Endothelial cell of umbilical vein (primary cell): Measurements from ENCODE around the gene LHFPL2. TPM values are rescaled to one million over a fixed set of nuclear protein-coding genes. Genes with fewer than 3 reads are reported as not detected.

Experiments
- BruUV-seq: library from RNA; stranded (reverse); fragments of 400-500 nt; replicated peaks from 2 replicates; lab custom pipeline; 2021; lab: Mats Ljungman, UMichigan
- CTCF ChIA-PET: fragments of 300-600, 350-600 bp; sonication (Branson Sonifier 250); formaldehyde crosslinking; loops from one replicate; lab custom pipeline; 2021; ENCODE audit warnings: antibody characterized with exemption, inconsistent platforms; lab: Charles Lee
- POLR2A ChIA-PET: fragments of 300-600, 350-600 bp; sonication (Branson Sonifier 250); formaldehyde crosslinking; loops from one replicate; lab custom pipeline; 2021; ENCODE audit warnings: antibody characterized with exemption, inconsistent platforms; lab: Charles Lee
- DNase-seq: peaks from one replicate; pipeline ENCODE4 v3.0.0-alpha.2; 2011; ENCODE audit warnings: low read depth, low spot score
- FAIRE-seq: peaks from 2 replicates; lab custom pipeline; 2011; peaks lifted over from hg19 to GRCh38; lab: Jason Lieb, UNC
- H2AFZ ChIP-seq: 2 replicates; pipeline ENCODE4 v1.6.0; 2012; ENCODE audit warnings: low read depth, low read length, control low read depth, inconsistent platforms
- H3K27ac ChIP-seq: 2 replicates; pipeline ENCODE4 v1.5.1; 2011; ENCODE audit warnings: low read depth, mild to moderate bottlenecking, control low read depth, low read length, moderate library complexity; ENCODE audit not compliant: insufficient read depth
- H3K27me3 ChIP-seq, 2 experiments: 2 replicates each; pipeline versions ENCODE4 v1.6.0 to v1.6.1; 2011; ENCODE audit warnings: low read length in 2 of 2, mixed read lengths in 1 of 2; ENCODE audit not compliant: control insufficient read depth in 2 of 2, insufficient read depth in 2 of 2
- H3K36me3 ChIP-seq, 2 experiments: 2 replicates in 1 of 2; 3 replicates in 1 of 2; pipeline ENCODE4 v1.5.1; 2011; ENCODE audit warnings: low read length in 2 of 2, mild to moderate bottlenecking in 1 of 2, moderate library complexity in 1 of 2; ENCODE audit not compliant: control insufficient read depth in 2 of 2, insufficient read depth in 2 of 2; ENCODE audit errors: extremely low read depth in 1 of 2
- H3K4me1 ChIP-seq: 3 replicates; pipeline ENCODE4 v1.5.1; 2011; ENCODE audit warnings: mild to moderate bottlenecking, low read length; ENCODE audit not compliant: control insufficient read depth, insufficient read depth; ENCODE audit errors: extremely low read depth
- H3K4me2 ChIP-seq: 2 replicates; pipeline ENCODE4 v1.6.1; 2011; ENCODE audit warnings: low read length, control low read depth, mixed read lengths; ENCODE audit not compliant: insufficient read depth
- H3K4me3 ChIP-seq, 3 experiments: fragments of 200-600 bp in 1 of 3; sonication (generic), shearing (Covaris generic) in 1 of 3; replicated peaks in 1 of 3; 2 replicates each; pipeline ENCODE4 v1.5.1; 2011 to 2016; ENCODE audit warnings: control low read depth in 3 of 3, low read length in 3 of 3, mild to moderate bottlenecking in 2 of 3, inconsistent platforms in 1 of 3, low read depth in 1 of 3, moderate library complexity in 1 of 3; ENCODE audit not compliant: insufficient read depth in 1 of 3
- H3K79me2 ChIP-seq: 2 replicates; pipeline ENCODE4 v1.6.0; 2012; ENCODE audit warnings: low read length, inconsistent platforms; ENCODE audit not compliant: control insufficient read depth, insufficient read depth
- H3K9ac ChIP-seq: replicated peaks from 2 replicates; pipeline ENCODE3; 2011; ENCODE audit warnings: low read length, control low read depth; ENCODE audit not compliant: insufficient read depth; ENCODE audit errors: extremely low read depth
- H3K9me1 ChIP-seq: replicated peaks from 3 replicates; pipeline ENCODE4 v1.6.0; 2011; ENCODE audit warnings: mild to moderate bottlenecking, low read length; ENCODE audit not compliant: control insufficient read depth, insufficient read depth; ENCODE audit errors: extremely low read depth
- H3K9me3 ChIP-seq: replicated peaks from 2 replicates; pipeline ENCODE4 v1.5.1; 2012; ENCODE audit warnings: low read length, inconsistent platforms; ENCODE audit not compliant: control insufficient read depth, insufficient read depth
- H4K20me1 ChIP-seq: replicated peaks from 2 replicates; pipeline ENCODE3; 2011; ENCODE audit warnings: mild to moderate bottlenecking, low read length; ENCODE audit not compliant: control insufficient read depth, insufficient read depth; ENCODE audit errors: extremely low read depth
- CTCF ChIP-seq, 2 donors: IDR thresholded peaks; 1 replicate in 1 of 2; 2 replicates in 1 of 2; pipeline ENCODE4 v1.5.1; 2011; ENCODE audit warnings: low read length in 2 of 2, mild to moderate bottlenecking in 2 of 2, moderate library complexity in 2 of 2, control low read depth in 1 of 2, inconsistent platforms in 1 of 2, low read depth in 1 of 2; ENCODE audit not compliant: insufficient read depth in 1 of 2; ENCODE audit errors: extremely low read depth in 1 of 2
- EZH2 ChIP-seq: IDR thresholded peaks from 2 replicates; pipeline ENCODE4 v1.6.1; 2012; ENCODE audit warnings: borderline replicate concordance, low read depth, mild to moderate bottlenecking, moderate library complexity, low read length, inconsistent platforms; ENCODE audit not compliant: severe bottlenecking
- FOS ChIP-seq: IDR thresholded peaks from 2 replicates; pipeline ENCODE4 v1.6.1; 2011; ENCODE audit warnings: mild to moderate bottlenecking, low read length, moderate library complexity, borderline replicate concordance; ENCODE audit not compliant: insufficient read depth
- GATA2 ChIP-seq: IDR thresholded peaks from 2 replicates; pipeline ENCODE4 v1.7.0; 2011; ENCODE audit warnings: low read depth, mild to moderate bottlenecking, moderate library complexity, mixed read lengths, low read length; ENCODE audit not compliant: insufficient read length, insufficient read depth
- JUN ChIP-seq: IDR thresholded peaks from 2 replicates; pipeline ENCODE4 v1.6.1; 2011; ENCODE audit warnings: borderline replicate concordance, low read depth; ENCODE audit not compliant: insufficient read length, insufficient read depth
- MAX ChIP-seq: IDR thresholded peaks from 2 replicates; pipeline ENCODE4 v1.6.1; 2011; ENCODE audit not compliant: insufficient read depth, insufficient read length
- MYC ChIP-seq: IDR thresholded peaks from one replicate; pipeline ENCODE4 v1.6.1; 2011; ENCODE audit warnings: mild to moderate bottlenecking, low read depth, low read length
- POLR2A ChIP-seq: IDR thresholded peaks from 2 replicates; pipeline ENCODE4 v1.6.1; 2012; ENCODE audit warnings: low read depth, mild to moderate bottlenecking, control low read depth, low read length
- POLR2AphosphoS5 ChIP-seq: IDR thresholded peaks from 2 replicates; pipeline ENCODE4 v1.6.1; 2012; ENCODE audit warnings: low read depth, mild to moderate bottlenecking, control low read depth, low read length, moderate library complexity; ENCODE audit not compliant: insufficient read depth
- dilution Hi-C: fragments of 300-500 bp; cut with MboI; formaldehyde crosslinking; loops from one replicate; pipeline ENCODE4 v1.15.0; 2019; ENCODE audit warnings: low sequenced_read_pairs; ENCODE audit not compliant: extremely low pct_ligation_motif_present
- intact Hi-C: fragments of 100-400 bp; cut with micrococcal nuclease; formaldehyde crosslinking; loops from one replicate; pipeline ENCODE4 v1.10.0; 2022
- polyA plus RNA-seq, 4 experiments: library from polyadenylated mRNA; depleted of rRNA in 3 of 4; stranded (reverse) in 3 of 4; unstranded in 1 of 4; fragments of >200 nt; gene quantifications; 2 replicates each; pipeline versions ENCODE4 v1.2.1 to v1.2.3, GENCODE V29; 2011 to 2012; ENCODE audit warnings: missing spikeins in 1 of 4
- total RNA-seq: library from RNA; stranded (reverse); gene quantifications from 2 replicates; pipeline ENCODE4 v1.2.3, GENCODE V29; 2021

The LHFPL2 gene
- total and polyA plus RNA-seq, 2 donors (not counting 3 experiments of a cell fraction or from before 2014, with no cell fraction given), result 9.6 to 36.3 TPM

DNA sequence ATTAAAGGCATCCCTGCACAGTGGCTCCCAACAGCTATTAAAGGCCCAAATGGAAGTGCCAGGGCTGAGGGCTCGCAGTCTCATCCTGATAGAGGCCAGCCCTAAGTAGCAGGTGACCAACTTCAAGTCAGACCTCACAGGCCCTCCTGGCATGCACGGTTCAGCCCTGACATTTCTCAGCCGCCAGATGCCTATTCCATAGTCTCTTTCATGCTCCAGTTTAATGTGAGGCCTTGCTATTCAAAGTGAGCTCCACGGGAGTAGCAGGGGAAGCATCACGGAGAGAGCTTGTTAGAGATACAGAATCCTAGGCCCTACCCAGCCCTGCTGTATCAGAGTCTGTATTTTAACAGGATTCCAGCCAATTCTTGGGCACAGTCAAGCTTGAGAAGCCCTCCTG lies 11.1 kb downstream of the LHFPL2 start:
- peaks cover 62% of the 10 kb centered on the region for H3K79me2 ChIP-seq
- intact Hi-C loops (no loop called here), dilution Hi-C loops (no loop called here)
- no peak for DNase-seq
- no TSS peak for BruUV-seq
- H3K27ac ChIP-seq, result peak overlapping the region; percentile 27
- peaks cover 5 to 8% of the 10 kb centered on the region in 2 experiments for H3K36me3 ChIP-seq
- no peak overlapping the region for H3K9ac ChIP-seq
- no peak for FAIRE-seq
- TF ChIP-seq JUN, result no peak
- TF ChIP-seq POLR2A, result no peak
- no peak for TF ChIP-seq EZH2
- no peak for TF ChIP-seq MAX
- TF ChIP-seq MYC, result no peak
- TF ChIP-seq POLR2AphosphoS5, result no peak
- TF ChIP-seq FOS, result no peak
- no peak for TF ChIP-seq GATA2
- no peak for TF ChIP-seq CTCF (IDR thresholded peaks at IDR 0.05; ENCODE audit: extremely low read depth in 1 of 2, insufficient read depth in 1 of 2, low read depth in 1 of 2, low read length in 2 of 2)
- H3K4me2 ChIP-seq, result no peak overlapping the region
- no peaks in the 10 kb centered on the region for H3K27me3 ChIP-seq
- peaks cover 40% of the 10 kb centered on the region for H3K4me1 ChIP-seq
- H3K9me1 ChIP-seq, result no peaks in the 10 kb centered on the region
- no peaks in the 10 kb centered on the region for H4K20me1 ChIP-seq
- no peaks in the 10 kb centered on the region for H3K9me3 ChIP-seq
- H3K4me3 ChIP-seq, result no peak overlapping the region
- CTCF ChIA-PET, result interaction anchor here (0.9 to 2.9 kb wide), 8 partner anchors 10 to 328 kb away, joined by 3 to 10 read pairs (median 4); no protein-coding TSS in a partner anchor
- H2AFZ ChIP-seq, result no peak overlapping the region
- POLR2A ChIA-PET, result interaction anchor here (0.7 kb wide), 1 partner anchor 133 kb away, joined by 10 read pairs; no protein-coding TSS in a partner anchor
